Endodermal cell (in vitro differentiated cells): ENCODE data around the gene FMR1. TPM values are rescaled to one million over a fixed set of nuclear protein-coding genes. Genes with fewer than 3 reads are reported as not detected.
A peak's percentile ranks its signal among the peaks of the same experiment; 100 is the strongest.

Experiments used
- DNase-seq: peaks from one replicate; pipeline ENCODE4 v3.0.0-alpha.2; 2017
- H3K27ac ChIP-seq: 2 replicates; pipeline ENCODE4 v1.5.1; 2013; ENCODE audit warnings: mild to moderate bottlenecking, low read depth, low read length, moderate library complexity
- H3K27me3 ChIP-seq: 2 replicates; pipeline ENCODE4 v1.6.1; 2013; ENCODE audit warnings: mild to moderate bottlenecking, low read length, moderate library complexity; ENCODE audit not compliant: insufficient read depth, control insufficient read depth, poor library complexity, severe bottlenecking
- H3K36me3 ChIP-seq: 2 replicates; pipeline ENCODE4 v1.7.0; 2013; ENCODE audit warnings: mild to moderate bottlenecking, low read length, moderate library complexity; ENCODE audit not compliant: control insufficient read depth, insufficient read depth
- H3K4me1 ChIP-seq: one replicate; pipeline ENCODE4 v1.7.0; 2013; ENCODE audit warnings: low read length; ENCODE audit not compliant: control insufficient read depth, insufficient read depth
- H3K4me3 ChIP-seq: 2 replicates; pipeline ENCODE4 v1.5.1; 2013; ENCODE audit warnings: mild to moderate bottlenecking, low read length, moderate library complexity
- H3K9ac ChIP-seq: 2 replicates; pipeline ENCODE4 v1.6.1; 2013; ENCODE audit warnings: mild to moderate bottlenecking, low read length, moderate library complexity; ENCODE audit not compliant: poor library complexity, severe bottlenecking; ENCODE audit errors: extremely low read depth
- H3K9me3 ChIP-seq: 2 replicates; pipeline ENCODE4 v1.6.1; 2013; ENCODE audit warnings: mild to moderate bottlenecking, low read length, moderate library complexity; ENCODE audit not compliant: control insufficient read depth
- H3K27ac Mint-ChIP-seq: 2 replicates; pipeline ENCODE4 v1.8.0; 2020; ENCODE audit warnings: mixed read lengths
- H3K27me3 Mint-ChIP-seq: 2 replicates; pipeline ENCODE4 v1.8.0; 2021; ENCODE audit warnings: mild to moderate bottlenecking, mixed read lengths; ENCODE audit not compliant: insufficient read depth
- H3K36me3 Mint-ChIP-seq: 2 replicates; pipeline ENCODE4 v1.8.0; 2020; ENCODE audit warnings: low read depth, mixed read lengths
- H3K4me1 Mint-ChIP-seq: 2 replicates; pipeline ENCODE4 v1.8.0; 2020; ENCODE audit warnings: mixed read lengths
- H3K4me3 Mint-ChIP-seq: 2 replicates; pipeline ENCODE4 v1.8.0; 2020; ENCODE audit warnings: mild to moderate bottlenecking, moderate library complexity, mixed read lengths
- H3K9me3 Mint-ChIP-seq: 2 replicates; pipeline ENCODE4 v1.8.0; 2020; ENCODE audit warnings: mild to moderate bottlenecking, mixed read lengths
- CTCF ChIP-seq: fragments of 200-600 bp; sonication (generic); conservative IDR thresholded peaks from 2 replicates; pipeline ENCODE4 v1.5.0; 2021; ENCODE audit warnings: antibody characterized with exemption, mild to moderate bottlenecking
- WGBS, 2 experiments: methylation state at CpG; one replicate each; pipeline versions ENCODE4 v1.1.5 to v1.1.7; 2013; ENCODE audit warnings: missing lambda C conversion rate in 2 of 2, mixed read lengths in 1 of 2; ENCODE audit not compliant: insufficient coverage in 1 of 2, insufficient read length in 1 of 2; 5-methylcytosine and 5-hydroxymethylcytosine counted together
- total RNA-seq, 2 donors: library from RNA; stranded (reverse); fragmentation: NEBNext Ultra II Directional in 1 of 2; extraction: Animal tissue kit (Norgen Biotek cat#: 25700) in 1 of 2; gene quantifications; 2 replicates in 1 of 2; 3 replicates in 1 of 2; pipeline ENCODE4 v1.2.1, GENCODE V29; 2021

FMR1 gene
- total RNA-seq, 2 donors from 2014 or later, result 55.4 to 59.1 TPM

GRCh38 chrX:147902270-147902669 is 9.4 kb upstream of the FMR1 start:
- H3K27me3 ChIP-seq, result no peaks in the 10 kb centered on the region
- Mint-ChIP-seq H3K27ac (no peak overlapping the region), H3K9me3 (peaks cover 43% of the 10 kb centered on the region), H3K4me3 (no peak overlapping the region), H3K4me1 (peaks cover 11% of the 10 kb centered on the region), H3K27me3 (no peaks in the 10 kb centered on the region), H3K36me3 (no peaks in the 10 kb centered on the region)
- WGBS, 2 experiments, result 44% methylated on average over 1 of the region's 2 CpGs; no CpG with 5 or more reads in 1 of the 2 experiments
- H3K4me1 ChIP-seq, result no peaks in the 10 kb centered on the region
- no peaks in the 10 kb centered on the region for H3K36me3 ChIP-seq
- DNase-seq, result no peak
- no peak overlapping the region for H3K9ac ChIP-seq
- no peak for TF ChIP-seq CTCF
- no peaks in the 10 kb centered on the region for H3K9me3 ChIP-seq
- peak overlapping the region; percentile 12 for H3K4me3 ChIP-seq
- H3K27ac ChIP-seq, result no peak overlapping the region

- no peaks in the 10 kb centered on the region for H3K27me3 ChIP-seq
- Mint-ChIP-seq H3K4me3 (no peak overlapping the region), H3K27ac (no peak overlapping the region), H3K9me3 (peaks cover 27% of the 10 kb centered on the region), H3K36me3 (no peaks in the 10 kb centered on the region), H3K4me1 (no peaks in the 10 kb centered on the region), H3K27me3 (no peaks in the 10 kb centered on the region)
- no peak for DNase-seq
- no peak overlapping the region for H3K9ac ChIP-seq
- 87 to 100% methylated on average over 1 to 5 of the region's 5 CpGs for WGBS, 2 experiments
- TF ChIP-seq CTCF, result no peak
- H3K4me3 ChIP-seq, result no peak overlapping the region
- H3K4me1 ChIP-seq, result no peaks in the 10 kb centered on the region
- H3K36me3 ChIP-seq, result no peaks in the 10 kb centered on the region
- H3K9me3 ChIP-seq, result no peaks in the 10 kb centered on the region
- no peak overlapping the region for H3K27ac ChIP-seq
These were observed 3.6 kb upstream of the FMR1 start for GRCh38 chrX:147908106-147908505.

GRCh38 chrX:147910607-147911006 is 1.1 kb upstream of the FMR1 start:
- Histone ChIP-seq H3K27ac (no peak overlapping the region), H3K36me3 (no peaks in the 10 kb centered on the region), H3K27me3 (no peaks in the 10 kb centered on the region), H3K4me3 (no peak overlapping the region), H3K4me1 (no peaks in the 10 kb centered on the region), H3K9me3 (no peaks in the 10 kb centered on the region), H3K9ac (no peak overlapping the region)
- Mint-ChIP-seq H3K4me1 (peaks cover 10% of the 10 kb centered on the region), H3K27me3 (no peaks in the 10 kb centered on the region), H3K9me3 (peaks cover 38% of the 10 kb centered on the region), H3K27ac (no peak overlapping the region), H3K36me3 (no peaks in the 10 kb centered on the region), H3K4me3 (no peak overlapping the region)
- TF ChIP-seq CTCF, result no peak
- 87 to 90% methylated on average over 4 to 9 of the region's 9 CpGs for WGBS, 2 experiments
- DNase-seq, result no peak
